Adrenal gland (tissue), 12 donors: ENCODE measurements around the gene TNFAIP8L3. TPM values are rescaled to one million over a fixed set of nuclear protein-coding genes. Genes with fewer than 3 reads are reported as not detected.

Experiments used
- DNase-seq, 7 donors: peaks; one replicate each; pipeline ENCODE4 v3.0.0-alpha.2; 2019 to 2020
- H3K27ac ChIP-seq, 5 donors: fragments of 200-600 bp; sonication (generic) in 4 of 5; 1 replicate in 3 of 5; 2 replicates in 2 of 5; pipeline versions ENCODE4 v1.5.1 to v1.8.0; 2016 to 2020; ENCODE audit warnings: mild to moderate bottlenecking in 1 of 5
- H3K27me3 ChIP-seq: fragments of 200-600 bp; 2 replicates; pipeline ENCODE4 v1.8.0; 2021
- H3K36me3 ChIP-seq, 2 donors: fragments of 200-600 bp; replicated peaks in 1 of 2; 1 replicate in 1 of 2; 2 replicates in 1 of 2; pipeline versions ENCODE4 v1.5.1 to v1.8.0; 2018 to 2022
- H3K4me1 ChIP-seq, 2 donors: fragments of 200-600 bp; replicated peaks in 1 of 2; 1 replicate in 1 of 2; 2 replicates in 1 of 2; pipeline versions ENCODE4 v1.5.1 to v1.8.0; 2018 to 2021
- H3K4me3 ChIP-seq, 4 donors: fragments of 200-600 bp; sonication (generic) in 3 of 4; one replicate each; pipeline ENCODE4 v1.5.1; 2016 to 2018
- H3K9me3 ChIP-seq, 3 donors: fragments of 200-600 bp; sonication (generic) in 1 of 3; replicated peaks in 1 of 3; 1 replicate in 2 of 3; 2 replicates in 1 of 3; pipeline versions ENCODE4 v1.5.1 to v1.8.0; 2016 to 2021
- POLR2A ChIP-seq, 2 donors: fragments of 450-650 bp; IDR thresholded peaks; one replicate each; pipeline ENCODE4 v1.6.1; 2017; ENCODE audit warnings: antibody characterized with exemption in 2 of 2, mild to moderate bottlenecking in 2 of 2, moderate library complexity in 1 of 2
- WGBS, 4 donors: extraction: QIAGEN DNeasy Blood & Tissue Kit in 2 of 4; methylation state at CpG; one replicate each; pipeline versions ENCODE4 v1.1.5 to v1.1.7; 2013 to 2017; 5-methylcytosine and 5-hydroxymethylcytosine counted together
- intact Hi-C, 2 donors: fragments of 100-400 bp; cut with DNase I; formaldehyde crosslinking; loops; one replicate each; pipeline versions ENCODE4 v1.14.1 to v1.15.0; 2022 to 2023
- polyA plus RNA-seq, 3 donors: library from polyadenylated mRNA; stranded (reverse); fragments of 200-250 nt in 2 of 3; fragments of 350-450 nt in 1 of 3; fragmentation: Illumina TruSeq in 1 of 3; extraction: RNeasy Lipid Tissue Mini Kit (QIAGEN cat#74804) in 1 of 3; gene quantifications; one replicate each; pipeline ENCODE4 v1.2.3, GENCODE V29; 2013 to 2014
- total RNA-seq, 9 donors: library from RNA; depleted of rRNA in 4 of 9; stranded (reverse); fragments of >200 nt in 4 of 9; fragments of 120-200 nt in 1 of 9; fragmentation: NEBNext Ultra II Directional in 1 of 9; extraction: Animal tissue kit (Norgen Biotek cat#: 25700) in 1 of 9; gene quantifications; one replicate each; pipeline versions ENCODE4 v1.1.0 to v1.2.4, GENCODE V29; 2013 to 2023
- TF ChIP-seq, protein P1 (sequence below), 6 experiments: fragments of 450-650 bp in 4 of 6; fragments of 200-600 bp in 2 of 6; sonication (generic) in 1 of 6; IDR thresholded peaks; 1 replicate in 5 of 6; 2 replicates in 1 of 6; pipeline versions ENCODE4 v1.5.1 to v1.8.0; 2016 to 2021; ENCODE audit warnings: antibody characterized with exemption in 6 of 6, mild to moderate bottlenecking in 2 of 6, moderate library complexity in 1 of 6
- donor health status: healthy with polysubstance abuse.
- donor health status: Bipolar disorder and iron deficiency.
- donor health status: DM: yes; HTN: yes; CAD: no.
- donor health status: DM: no; HTN: no; CAD: no.
- donor health status: DM: no; HTN: no; CAD: no.
- donor health status: DM: yes; HTN: yes; CAD: no.

The TNFAIP8L3 gene
- total and polyA plus RNA-seq, 12 donors, result 1.1 to 9.5 (median 3.7) TPM

DNA sequence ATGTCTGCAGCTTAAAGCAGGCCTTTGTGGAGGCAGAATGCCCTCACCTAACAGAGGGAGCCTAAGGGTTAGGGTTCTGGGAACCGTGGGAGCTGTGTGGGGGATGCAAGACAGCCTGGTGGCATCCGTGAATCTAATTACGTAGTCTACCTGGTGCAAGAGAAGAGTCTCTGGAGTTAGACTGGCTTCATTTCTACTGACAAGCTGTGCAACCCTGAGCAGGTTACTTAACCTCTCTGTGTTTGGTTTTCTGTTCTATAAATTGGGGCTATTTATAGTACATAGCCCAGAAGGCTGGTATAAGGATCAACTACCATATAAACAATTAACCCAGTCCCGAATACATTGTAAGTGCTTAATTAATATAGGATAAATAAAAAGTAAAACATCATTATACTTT is 8.3 kb downstream of the TNFAIP8L3 start:
- H3K36me3 ChIP-seq, result no peaks in the 10 kb centered on the region
- no peak for DNase-seq
- TF ChIP-seq, protein P1, sequence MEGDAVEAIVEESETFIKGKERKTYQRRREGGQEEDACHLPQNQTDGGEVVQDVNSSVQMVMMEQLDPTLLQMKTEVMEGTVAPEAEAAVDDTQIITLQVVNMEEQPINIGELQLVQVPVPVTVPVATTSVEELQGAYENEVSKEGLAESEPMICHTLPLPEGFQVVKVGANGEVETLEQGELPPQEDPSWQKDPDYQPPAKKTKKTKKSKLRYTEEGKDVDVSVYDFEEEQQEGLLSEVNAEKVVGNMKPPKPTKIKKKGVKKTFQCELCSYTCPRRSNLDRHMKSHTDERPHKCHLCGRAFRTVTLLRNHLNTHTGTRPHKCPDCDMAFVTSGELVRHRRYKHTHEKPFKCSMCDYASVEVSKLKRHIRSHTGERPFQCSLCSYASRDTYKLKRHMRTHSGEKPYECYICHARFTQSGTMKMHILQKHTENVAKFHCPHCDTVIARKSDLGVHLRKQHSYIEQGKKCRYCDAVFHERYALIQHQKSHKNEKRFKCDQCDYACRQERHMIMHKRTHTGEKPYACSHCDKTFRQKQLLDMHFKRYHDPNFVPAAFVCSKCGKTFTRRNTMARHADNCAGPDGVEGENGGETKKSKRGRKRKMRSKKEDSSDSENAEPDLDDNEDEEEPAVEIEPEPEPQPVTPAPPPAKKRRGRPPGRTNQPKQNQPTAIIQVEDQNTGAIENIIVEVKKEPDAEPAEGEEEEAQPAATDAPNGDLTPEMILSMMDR (IDR thresholded peaks at IDR 0.05), result no peak
- H3K4me1 ChIP-seq, result peaks cover 0 to 10% of the 10 kb centered on the region in 2 donors
- no peak overlapping the region for H3K27ac ChIP-seq
- no peak overlapping the region for H3K4me3 ChIP-seq
- intact Hi-C loops, result no loop called here
- 86 to 90% (median 89%) methylated on average over 4 of the region's 4 CpGs for WGBS, 4 donors
- H3K27me3 ChIP-seq, result peaks cover 7% of the 10 kb centered on the region
- H3K9me3 ChIP-seq, result no peaks in the 10 kb centered on the region

DNA sequence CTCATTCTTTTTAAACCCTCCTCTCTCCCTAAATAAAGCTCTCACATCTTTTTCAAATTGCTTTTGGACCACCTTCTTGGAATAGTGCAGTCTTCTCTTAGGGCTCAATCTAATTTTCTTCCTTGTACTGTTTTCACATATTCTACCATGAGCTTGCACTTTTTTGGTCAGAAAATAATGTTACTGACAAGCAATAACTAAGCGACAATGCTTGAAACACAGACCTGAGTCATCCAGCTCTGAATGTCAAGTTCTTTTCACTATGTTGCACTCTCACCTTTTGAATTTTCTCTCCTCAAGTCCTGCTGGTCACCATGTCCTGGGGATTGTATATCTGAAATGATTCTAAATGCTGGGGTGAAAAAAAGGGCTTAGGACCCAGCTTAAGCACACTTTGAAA is 8.9 kb downstream of the TNFAIP8L3 start:
- Histone ChIP-seq H3K4me1 (peaks cover 0 to 10% of the 10 kb centered on the region in 2 donors), H3K27ac (no peak overlapping the region), H3K9me3 (no peaks in the 10 kb centered on the region), H3K36me3 (no peaks in the 10 kb centered on the region), H3K27me3 (peaks cover 7% of the 10 kb centered on the region), H3K4me3 (no peak overlapping the region)
- TF ChIP-seq, protein P1 (IDR thresholded peaks at IDR 0.05), result no peak
- TF ChIP-seq POLR2A (IDR thresholded peaks at IDR 0.05), result no peak
- 67 to 85% (median 77%) methylated on average over 1 of the region's 1 CpG for WGBS, 4 donors
- DNase-seq, result no peak
- intact Hi-C loops, result no loop called here

DNA sequence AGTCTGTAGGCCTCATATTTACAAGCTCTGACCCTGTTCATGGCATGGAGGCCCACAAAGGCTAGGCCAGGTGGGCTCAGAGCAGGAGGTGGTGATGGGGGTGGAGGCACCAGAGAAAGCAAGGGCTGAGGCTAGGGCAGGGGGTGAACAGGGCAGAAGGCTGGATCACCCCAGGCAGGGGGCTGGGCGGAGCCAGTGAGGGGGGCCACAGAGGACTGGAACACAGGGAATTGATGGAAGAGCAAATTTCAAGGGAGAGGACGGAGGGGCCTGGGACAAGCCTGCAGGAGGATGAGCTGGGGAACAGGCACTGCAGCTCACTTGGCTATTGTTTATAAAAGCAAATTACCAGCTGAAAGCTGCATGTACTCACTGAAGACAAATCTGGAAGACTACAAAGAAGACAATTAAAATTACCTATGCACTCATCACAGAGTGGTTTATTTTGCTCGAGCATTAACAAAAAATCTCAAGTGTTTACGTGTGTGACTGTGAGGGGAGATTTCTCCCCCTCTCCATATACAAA is 11.0 kb downstream of the TNFAIP8L3 start:
- H3K4me1 ChIP-seq, result no peaks in the 10 kb centered on the region
- H3K27me3 ChIP-seq, result peaks cover 7% of the 10 kb centered on the region
- no peak for TF ChIP-seq POLR2A (IDR thresholded peaks at IDR 0.05)
- TF ChIP-seq, protein P1 (IDR thresholded peaks at IDR 0.05), result no peak
- H3K4me3 ChIP-seq, result no peak overlapping the region
- no peak for DNase-seq
- no peak overlapping the region for H3K27ac ChIP-seq
- H3K9me3 ChIP-seq, result no peaks in the 10 kb centered on the region
- WGBS, 4 donors, result 81 to 95% (median 94%) methylated on average over 4 of the region's 4 CpGs
- intact Hi-C loops, result no loop called here
- no peaks in the 10 kb centered on the region for H3K36me3 ChIP-seq

DNA sequence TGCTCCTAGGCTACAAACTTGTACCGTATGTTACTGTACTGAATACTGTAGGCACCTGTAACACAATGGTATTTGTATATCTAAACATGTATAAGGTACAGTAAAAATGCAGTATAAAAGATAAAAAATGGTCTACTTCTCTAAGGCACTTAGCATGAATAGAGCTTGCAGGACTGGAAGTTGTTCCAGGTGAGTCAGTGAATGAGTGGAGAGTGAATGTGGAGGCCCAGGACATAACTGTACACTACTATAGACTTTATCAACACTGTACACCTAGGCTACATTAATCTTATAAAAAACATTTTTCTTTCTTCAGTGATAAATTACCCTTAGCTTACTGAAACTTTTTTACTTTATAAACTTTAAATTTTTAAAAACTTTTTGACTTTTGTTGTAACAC is 12.5 kb downstream of the TNFAIP8L3 start:
- TF ChIP-seq POLR2A (IDR thresholded peaks at IDR 0.05), result no peak
- DNase-seq, result no peak
- Histone ChIP-seq H3K9me3 (no peaks in the 10 kb centered on the region), H3K27me3 (peaks cover 7% of the 10 kb centered on the region), H3K36me3 (no peaks in the 10 kb centered on the region), H3K4me1 (peaks cover 4 to 8% of the 10 kb centered on the region in 2 donors), H3K4me3 (no peak overlapping the region), H3K27ac (no peak overlapping the region)
- WGBS, 4 donors, result 95 to 100% (median 99%) methylated on average over 1 of the region's 1 CpG
- intact Hi-C loops, result no loop called here

DNA sequence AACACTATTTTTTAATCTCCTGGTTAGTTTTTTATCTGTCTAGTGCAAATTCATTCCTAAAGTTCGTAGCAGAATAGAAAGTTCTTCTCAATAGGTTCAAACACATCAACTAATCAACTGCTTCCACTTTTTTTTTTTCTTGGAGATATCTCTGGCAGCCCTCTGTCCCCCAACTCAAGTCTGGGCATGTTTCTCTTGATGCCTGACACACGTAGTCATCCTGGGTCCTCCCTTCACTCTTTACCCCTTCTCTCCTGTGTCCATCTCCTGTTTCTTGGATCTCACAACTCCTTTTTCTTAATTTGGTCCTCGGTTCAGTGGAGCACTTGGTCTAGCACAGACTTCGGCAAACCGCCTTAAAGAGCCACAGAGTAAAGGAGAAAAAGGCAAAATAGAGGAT is 14.4 kb downstream of the TNFAIP8L3 start:
- Histone ChIP-seq H3K9me3 (no peaks in the 10 kb centered on the region), H3K27ac (no peak overlapping the region), H3K36me3 (no peaks in the 10 kb centered on the region), H3K4me1 (peaks cover 4 to 10% of the 10 kb centered on the region in 2 donors), H3K27me3 (peaks cover 7% of the 10 kb centered on the region), H3K4me3 (no peak overlapping the region)
- WGBS, 4 donors, result 90 to 92% (median 91%) methylated on average over 5 of the region's 5 CpGs
- intact Hi-C loops, result no loop called here
- TF ChIP-seq, protein P1 (IDR thresholded peaks at IDR 0.05), result no peak
- no peak for DNase-seq
